NOMO-1 treated with DMSO at 0.1 percent for 48 hours (cell line): ENCODE data around the gene GRK5.
A peak's percentile ranks its signal among the peaks of the same experiment; 100 is the strongest.
"Not testable (repeated sequence)": the region's sequence is repeated elsewhere in the genome, so short reads cannot be mapped to it uniquely, and the experiment has no call there.

Experiments used
- DNase-seq: peaks from one replicate; lab custom pipeline; 2025; ENCODE audit not compliant: unreplicated experiment; lab: John Stamatoyannopoulos, UW

Gene GRK5

GRCh38 chr10:119221201-119221600 lies 13.8 kb downstream of the GRK5 start:
- no peak for DNase-seq

- no peak for DNase-seq
Observed at GRCh38 chr10:119221666-119222065, 14.3 kb downstream of the GRK5 start.

- DNase-seq, result no peak
Observed at GRCh38 chr10:119222537-119222936, 15.2 kb downstream of the GRK5 start.

GRCh38 chr10:119222966-119223386 lies 15.6 kb downstream of the GRK5 start:
- DNase-seq, result no peak

GRCh38 chr10:119225083-119225658 lies 17.8 kb downstream of the GRK5 start:
- no peak for DNase-seq

GRCh38 chr10:119227825-119228224 lies 20.5 kb downstream of the GRK5 start:
- DNase-seq, result no peak

GRCh38 chr10:119231654-119232053 lies 24.3 kb downstream of the GRK5 start:
- DNase-seq, result peak; percentile 13

- DNase-seq, result not testable (repeated sequence)
Observed at GRCh38 chr10:119232439-119232838, 25.1 kb downstream of the GRK5 start.

GRCh38 chr10:119233123-119233820 lies 25.9 kb downstream of the GRK5 start:
- no peak for DNase-seq

GRCh38 chr10:119233821-119234220 lies 26.4 kb downstream of the GRK5 start:
- no peak for DNase-seq

- no peak for DNase-seq
Observed at GRCh38 chr10:119235356-119235755, 28.0 kb downstream of the GRK5 start.

GRCh38 chr10:119237722-119238436 lies 30.5 kb downstream of the GRK5 start:
- DNase-seq, result no peak

- no peak for DNase-seq
Observed at GRCh38 chr10:119238577-119238976, 31.2 kb downstream of the GRK5 start.

- not testable (repeated sequence) for DNase-seq
Observed at GRCh38 chr10:119239015-119239414, 31.6 kb downstream of the GRK5 start.

GRCh38 chr10:119239630-119240029 lies 32.3 kb downstream of the GRK5 start:
- not testable (repeated sequence) for DNase-seq

GRCh38 chr10:119241066-119241465 lies 33.7 kb downstream of the GRK5 start:
- no peak for DNase-seq

GRCh38 chr10:119242186-119242585 lies 34.8 kb downstream of the GRK5 start:
- no peak for DNase-seq

- DNase-seq, result no peak
Observed at GRCh38 chr10:119243488-119243887, 36.1 kb downstream of the GRK5 start.

GRCh38 chr10:119243967-119244366 lies 36.6 kb downstream of the GRK5 start:
- DNase-seq, result no peak

- DNase-seq, result no peak
Observed at GRCh38 chr10:119245272-119245671, 37.9 kb downstream of the GRK5 start.

GRCh38 chr10:119246862-119247549 lies 39.6 kb downstream of the GRK5 start:
- no peak for DNase-seq

- DNase-seq, result no peak
Observed at GRCh38 chr10:119247550-119247894, 40.2 kb downstream of the GRK5 start.
